Astrocyte of the spinal cord (primary cell): ENCODE data around the gene IRF3.
A peak's percentile ranks its signal among the peaks of the same experiment; 100 is the strongest.

Experiments used
- DNase-seq: peaks from one replicate; pipeline ENCODE4 v3.0.0; 2011; ENCODE audit warnings: low read depth, low spot score
- H3K4me3 ChIP-seq: 2 replicates; pipeline ENCODE4 v1.5.1; 2011; ENCODE audit warnings: low read depth, mild to moderate bottlenecking, low read length, moderate library complexity
- CTCF ChIP-seq: IDR thresholded peaks from 2 replicates; pipeline ENCODE4 v1.5.1; 2012; ENCODE audit warnings: low read depth, mild to moderate bottlenecking, low read length, inconsistent platforms
- in situ Hi-C: cut with HindIII; loops from 2 replicates; pipeline ENCODE4 v1.10.0; 2017; ENCODE audit warnings: low sequenced_read_pairs

The IRF3 gene

GRCh38 chr19:49678985-49679770, 13.5 kb upstream of the IRF3 start:
- H3K4me3 ChIP-seq, result no peak overlapping the region
- no peak for DNase-seq
- in situ Hi-C loops, result no loop called here
- no peak for TF ChIP-seq CTCF

GRCh38 chr19:49677901-49678674, 12.4 kb upstream of the IRF3 start:
- in situ Hi-C loops, result no loop called here
- TF ChIP-seq CTCF, result peak; percentile 71
- DNase-seq, result peak; percentile 50
- H3K4me3 ChIP-seq, result peak overlapping the region; percentile 100

GRCh38 chr19:49677231-49677900, 11.7 kb upstream of the IRF3 start, which contains the start of gene PRMT1:
Gene PRMT1 (plus strand): TSS chr19:49677271. CDS start chr19:49677281, 10 bp downstream.
- TF ChIP-seq CTCF, result no peak
- H3K4me3 ChIP-seq, result peak within 1 kb of the TSS; percentile 100
- no peak for DNase-seq
- in situ Hi-C loops, result no loop called here

- H3K4me3 ChIP-seq, result peak overlapping the region; percentile 100
- DNase-seq, result peak; percentile 100
- in situ Hi-C loops, result no loop called here
- TF ChIP-seq CTCF, result no peak
These were observed 11.2 kb upstream of the IRF3 start for GRCh38 chr19:49676784-49677230.

GRCh38 chr19:49676136-49676783, 10.6 kb upstream of the IRF3 start:
- DNase-seq, result peak; percentile 97
- H3K4me3 ChIP-seq, result peak overlapping the region; percentile 40
- in situ Hi-C loops, result no loop called here
- no peak for TF ChIP-seq CTCF
